ENCODE measurements around the gene VASH2.
"Not testable (repeated sequence)": the region's sequence is repeated elsewhere in the genome, so short reads cannot be mapped to it uniquely, and the experiment has no call there.

The VASH2 gene

DNA sequence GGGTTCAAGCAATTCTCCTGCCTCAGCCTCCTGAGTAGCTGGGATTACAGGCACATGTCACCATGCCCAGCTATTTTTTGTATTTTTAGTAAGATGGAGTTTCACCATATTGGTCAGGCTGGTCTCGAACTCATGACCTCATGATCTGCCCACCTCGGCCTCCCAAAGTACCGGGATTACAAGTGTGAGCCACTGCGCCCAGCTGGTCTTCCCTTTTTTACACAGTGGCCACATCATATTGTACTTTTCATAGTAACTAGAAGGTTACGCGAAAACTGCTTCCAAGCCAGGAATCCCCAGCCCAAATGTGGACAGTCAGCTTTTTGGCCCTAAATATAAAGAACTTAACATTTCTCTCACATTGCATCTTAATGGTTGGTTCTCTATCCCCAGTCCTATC lies 4.2 kb downstream of the VASH2 start:
- no peak overlapping the region for H3K4me3 ChIP-seq (ENCODE audit: low read depth, low read length)

DNA sequence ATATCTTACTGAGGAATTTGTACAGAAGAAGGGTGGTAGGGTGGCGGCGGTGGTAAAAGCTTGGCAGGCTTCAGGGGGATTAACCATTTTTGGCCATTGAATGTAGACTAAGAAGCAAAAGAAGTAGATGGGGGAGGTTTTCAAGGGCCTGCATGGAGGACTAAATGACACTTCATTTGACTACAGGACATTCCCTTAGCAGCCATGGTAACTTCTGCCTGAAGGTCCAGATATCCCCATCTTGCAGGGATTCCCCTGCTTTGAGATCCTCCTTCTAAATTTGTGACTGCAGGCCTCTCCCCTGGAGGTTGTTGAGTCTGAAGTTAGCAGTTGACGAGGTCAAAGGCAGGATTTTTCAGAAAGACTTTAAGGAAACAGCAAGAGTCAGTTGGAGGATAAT lies 4.8 kb downstream of the VASH2 start:
- H3K4me3 ChIP-seq (ENCODE audit: low read depth, low read length) = no peak overlapping the region

DNA sequence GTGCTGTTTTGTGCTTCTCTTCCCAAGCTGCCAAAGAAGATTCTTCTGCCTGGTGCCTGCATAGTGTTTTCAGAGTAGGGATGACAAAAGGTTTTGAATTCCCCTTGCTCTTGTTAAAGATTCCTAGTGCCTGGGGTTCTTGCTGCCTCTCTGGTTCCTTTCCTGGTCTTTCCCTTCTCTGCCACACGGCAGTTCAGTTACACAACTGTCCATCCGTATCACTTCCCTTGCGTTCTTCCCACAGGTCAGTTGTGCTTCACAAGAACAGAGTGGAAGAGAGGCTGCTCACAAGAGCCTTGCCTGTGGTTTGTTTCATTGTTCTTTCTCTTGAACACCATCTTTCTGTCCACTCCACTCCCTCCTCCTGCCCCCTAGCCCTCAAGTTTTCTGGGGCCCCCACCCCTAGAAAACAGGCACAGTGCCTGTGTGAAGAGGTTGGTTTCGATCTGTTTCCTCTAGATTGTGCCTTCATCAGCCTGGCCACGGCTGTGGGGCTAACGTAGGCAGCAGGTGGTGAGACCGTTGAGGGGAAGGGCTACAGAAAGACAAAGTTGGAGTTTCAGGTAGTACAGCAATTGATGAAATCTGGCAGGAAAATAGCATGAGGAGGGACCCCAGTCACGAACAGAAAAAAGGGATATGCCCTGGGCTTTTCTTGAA lies 5.8 kb downstream of the VASH2 start:
- H3K4me3 ChIP-seq (ENCODE audit: low read depth, low read length) = no peak overlapping the region

DNA sequence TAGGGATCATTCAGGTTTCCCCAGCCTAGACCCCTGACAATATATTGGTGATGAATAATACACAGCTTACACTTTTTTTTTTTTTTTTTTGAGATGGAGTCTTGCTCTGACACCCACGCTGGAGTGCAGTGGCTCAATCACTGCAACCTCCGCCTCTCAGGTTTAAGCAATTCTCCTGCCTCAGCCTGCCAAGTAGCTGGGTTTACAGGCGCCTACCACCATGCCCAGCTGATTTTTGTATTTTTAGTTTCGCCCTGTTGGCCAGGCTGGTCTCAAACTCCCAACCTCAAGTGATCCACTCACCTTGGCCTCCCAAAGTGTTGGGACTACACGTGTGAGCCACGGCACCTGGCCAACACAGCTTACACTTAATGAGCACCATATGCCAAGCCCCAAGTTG lies 7.2 kb downstream of the VASH2 start:
- H3K4me3 ChIP-seq (ENCODE audit: low read depth, low read length) = no peak overlapping the region

DNA sequence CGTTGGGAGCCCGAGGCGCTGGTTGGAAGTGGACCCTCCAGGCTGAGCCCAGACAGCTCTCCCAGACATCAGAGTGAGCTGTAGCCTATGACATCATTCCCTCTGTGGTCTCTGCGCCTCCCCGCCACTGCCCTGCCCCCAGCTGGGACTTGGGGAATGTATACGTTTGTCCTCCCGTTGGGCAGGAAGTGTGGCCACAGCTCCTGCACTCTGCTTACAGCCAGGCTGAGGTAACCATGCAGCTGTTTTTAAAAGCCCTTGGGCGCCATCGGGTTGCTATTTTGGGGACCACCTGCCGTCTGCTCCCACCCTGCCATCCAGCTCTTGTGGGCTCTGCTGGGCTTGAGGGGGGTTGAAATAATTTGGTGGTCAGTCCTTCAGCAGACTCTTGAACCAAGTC lies 7.8 kb downstream of the VASH2 start:
- no peak overlapping the region for H3K4me3 ChIP-seq (ENCODE audit: low read depth, low read length)

DNA sequence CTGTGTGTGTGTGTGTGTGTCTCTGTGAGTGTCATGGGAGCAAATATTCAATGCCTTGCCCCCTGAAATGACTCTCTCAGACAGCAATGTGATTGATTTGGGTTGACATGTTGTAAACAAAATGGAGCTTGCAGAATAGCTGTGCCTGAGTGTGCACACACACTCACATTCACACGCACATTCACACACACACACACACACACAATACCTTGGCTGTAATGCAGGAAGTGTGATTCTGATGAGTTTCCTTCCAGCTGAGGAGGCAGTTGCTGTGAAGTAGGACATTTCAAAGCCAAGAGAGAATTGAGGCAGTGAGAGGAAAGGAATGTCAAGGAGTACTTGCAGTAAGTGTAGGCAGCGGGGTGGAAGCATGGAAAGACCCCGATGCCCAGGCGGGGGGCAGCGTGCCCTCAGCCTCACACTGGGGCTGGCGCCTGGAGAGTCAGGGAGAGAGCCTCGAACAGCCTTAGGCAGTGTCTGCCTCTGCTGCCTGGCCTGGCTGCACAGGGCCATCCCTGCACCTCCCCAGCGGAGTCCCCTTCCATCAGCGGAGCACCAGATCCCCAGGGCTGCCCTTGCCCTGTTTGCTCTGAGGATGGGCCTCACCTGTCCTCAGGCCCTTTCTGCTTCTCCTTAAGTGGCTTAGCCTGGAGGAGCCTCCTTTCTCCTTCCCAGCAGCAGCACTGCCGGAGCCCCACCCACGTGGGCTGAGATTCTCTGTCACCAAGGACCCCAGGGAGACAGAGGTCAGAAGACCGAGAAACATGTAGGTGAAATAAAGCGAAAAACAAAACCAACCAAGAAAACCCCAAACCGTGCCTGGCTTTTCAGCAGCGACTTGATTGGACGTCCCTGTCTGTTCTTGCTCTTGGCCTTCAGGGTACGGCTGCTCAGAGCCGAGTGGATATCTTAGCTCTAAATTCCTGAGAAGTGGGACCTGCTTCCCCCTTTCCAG lies 9.2 kb downstream of the VASH2 start:
- H3K4me3 ChIP-seq (ENCODE audit: low read depth, low read length) = no peak overlapping the region

DNA sequence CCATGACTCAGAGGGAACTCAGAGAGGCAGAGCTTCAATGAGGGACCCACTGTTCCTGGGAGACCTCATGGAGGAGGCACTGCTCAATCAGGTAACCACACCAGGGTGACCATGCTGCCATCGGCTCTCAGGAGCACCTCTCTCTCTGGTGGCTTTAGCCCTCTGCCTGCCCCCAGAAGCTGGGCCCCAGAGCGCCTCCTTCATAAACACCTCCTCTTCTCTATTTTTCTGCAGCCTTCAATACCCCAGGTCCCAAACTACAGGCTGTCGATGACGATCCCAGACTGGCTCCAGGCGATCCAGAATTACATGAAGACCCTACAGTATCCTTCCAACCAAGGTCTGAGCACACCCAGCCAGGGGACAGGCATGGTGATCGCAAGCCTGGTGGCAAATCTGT lies 10.6 kb downstream of the VASH2 start:
- no peak overlapping the region for H3K4me3 ChIP-seq (ENCODE audit: low read depth, low read length)

DNA sequence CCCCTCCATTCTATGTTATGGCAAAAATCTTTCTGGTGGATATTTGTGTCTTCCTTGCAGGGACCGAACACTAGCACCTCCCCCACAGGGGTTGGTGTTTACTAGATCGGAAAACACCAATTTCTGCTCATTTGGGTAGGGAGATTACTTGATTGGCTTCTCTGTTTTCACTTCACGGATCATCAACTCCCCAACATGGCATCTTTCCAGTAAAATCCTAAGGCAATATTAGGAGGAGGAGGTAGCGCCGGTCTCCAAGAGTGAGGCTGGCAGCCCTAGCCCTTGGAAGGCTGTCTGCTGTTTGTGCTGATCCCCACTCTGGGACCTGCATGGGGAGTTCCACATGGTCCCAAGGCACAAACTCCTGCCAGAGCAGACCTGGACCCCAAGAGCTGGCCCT lies 12.2 kb downstream of the VASH2 start:
- H3K4me3 ChIP-seq (ENCODE audit: low read depth, low read length) = no peak overlapping the region

DNA sequence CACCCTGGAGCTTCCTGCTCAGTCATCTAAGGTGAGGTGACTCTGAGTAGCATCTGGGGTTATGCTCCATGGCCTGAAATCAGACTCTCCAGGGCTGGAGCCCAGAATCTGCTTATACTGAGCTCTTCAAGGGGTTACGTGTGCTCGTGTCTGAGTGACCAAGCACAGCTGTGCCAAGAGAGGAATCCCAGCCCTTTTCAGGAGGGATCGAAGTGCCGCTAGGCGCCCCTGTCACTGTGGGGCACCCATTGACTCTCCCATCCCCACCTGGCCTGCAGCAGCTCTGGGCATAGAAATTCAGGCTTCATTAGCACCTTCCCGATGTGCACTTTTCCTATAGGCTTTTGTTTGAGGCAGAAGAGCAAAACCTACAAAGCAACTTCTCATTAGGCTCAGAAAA lies 13.8 kb downstream of the VASH2 start:
- H3K4me3 ChIP-seq (ENCODE audit: low read depth, low read length) = no peak overlapping the region

DNA sequence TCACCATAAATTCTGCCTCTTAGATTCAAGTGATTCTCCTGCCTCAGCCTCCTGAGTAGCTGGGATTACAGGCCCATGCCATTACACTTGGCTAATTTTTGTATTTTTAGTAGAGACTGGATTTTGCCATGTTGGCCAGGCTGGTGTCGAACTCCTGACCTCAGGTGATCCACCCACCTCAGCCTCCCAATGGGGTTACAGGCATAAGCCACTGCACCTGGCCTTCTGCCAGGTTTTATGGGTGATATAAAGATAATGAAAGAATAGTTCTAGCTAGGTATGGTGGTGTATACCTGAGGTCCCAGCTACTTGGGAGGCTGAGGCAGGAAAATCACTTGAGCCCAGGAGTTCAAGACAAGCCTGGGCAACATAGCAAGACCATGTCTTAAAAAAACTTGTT lies 14.7 kb downstream of the VASH2 start:
- not testable (repeated sequence) for H3K4me3 ChIP-seq (ENCODE audit: low read depth, low read length)

DNA sequence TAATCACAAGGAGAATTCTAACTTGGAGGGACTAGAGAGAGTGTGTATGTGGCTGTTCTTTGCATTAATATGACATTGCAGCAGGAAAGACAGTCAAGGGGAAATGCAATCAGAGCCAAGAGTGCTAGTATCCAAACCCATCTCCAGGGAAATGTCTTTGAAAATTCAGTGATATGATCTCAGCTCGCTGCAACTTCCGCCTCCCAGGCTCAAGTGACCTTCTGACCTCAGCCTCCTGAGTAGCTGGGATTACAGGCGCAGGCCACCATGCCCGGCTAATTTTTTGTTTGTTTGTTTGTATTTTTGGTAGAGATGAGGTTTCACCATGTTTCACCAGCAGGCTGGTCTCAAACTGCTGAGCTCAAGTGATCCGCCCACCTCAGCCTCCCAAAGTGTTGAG lies 16.3 kb downstream of the VASH2 start:
- H3K4me3 ChIP-seq (ENCODE audit: low read depth, low read length) = no peak overlapping the region

DNA sequence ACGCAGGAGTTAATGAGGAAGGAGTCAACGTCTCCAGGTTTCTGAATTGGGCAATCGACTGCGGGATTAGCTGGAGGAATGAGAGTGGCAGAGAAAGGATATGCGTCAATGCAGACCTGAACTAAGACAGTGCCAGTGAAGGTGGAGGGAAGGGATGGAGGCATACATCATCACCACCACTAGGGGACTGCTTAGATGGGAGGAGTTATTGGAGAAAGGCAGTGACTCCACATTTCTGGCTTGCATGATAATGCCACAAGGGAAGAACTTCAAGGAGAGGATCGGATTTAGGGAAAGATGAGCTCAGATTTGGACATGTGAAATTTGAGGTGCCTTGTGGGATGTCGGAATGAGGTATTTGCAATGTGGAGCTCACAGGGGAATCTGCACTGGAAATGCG lies 17.5 kb downstream of the VASH2 start:
- H3K4me3 ChIP-seq (ENCODE audit: low read depth, low read length) = no peak overlapping the region

DNA sequence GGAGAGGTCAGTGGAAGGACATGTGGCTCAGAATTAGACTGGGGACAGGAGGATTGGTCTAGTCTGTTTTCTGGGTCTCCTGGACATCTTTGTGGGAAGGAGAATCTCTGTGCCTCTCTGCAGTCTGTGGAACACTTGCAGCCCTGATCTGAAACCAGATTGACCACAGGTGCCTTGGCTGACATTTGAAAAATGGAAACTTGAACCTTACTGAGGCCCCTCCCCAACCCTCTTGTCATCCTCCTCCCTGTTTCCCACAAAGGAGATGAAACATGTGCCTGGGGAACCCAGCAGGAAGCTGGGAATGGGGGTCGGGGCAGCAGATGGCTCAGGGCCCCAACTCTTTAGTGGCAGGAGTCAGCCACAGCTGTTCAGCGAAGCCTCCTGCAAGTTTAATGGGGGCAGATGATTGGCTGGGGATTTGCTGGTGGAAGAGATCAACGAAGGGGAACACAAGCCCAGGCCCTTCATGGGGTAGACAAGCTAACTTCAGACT lies 18.1 kb downstream of the VASH2 start:
- H3K4me3 ChIP-seq (ENCODE audit: low read depth, low read length) = no peak overlapping the region

DNA sequence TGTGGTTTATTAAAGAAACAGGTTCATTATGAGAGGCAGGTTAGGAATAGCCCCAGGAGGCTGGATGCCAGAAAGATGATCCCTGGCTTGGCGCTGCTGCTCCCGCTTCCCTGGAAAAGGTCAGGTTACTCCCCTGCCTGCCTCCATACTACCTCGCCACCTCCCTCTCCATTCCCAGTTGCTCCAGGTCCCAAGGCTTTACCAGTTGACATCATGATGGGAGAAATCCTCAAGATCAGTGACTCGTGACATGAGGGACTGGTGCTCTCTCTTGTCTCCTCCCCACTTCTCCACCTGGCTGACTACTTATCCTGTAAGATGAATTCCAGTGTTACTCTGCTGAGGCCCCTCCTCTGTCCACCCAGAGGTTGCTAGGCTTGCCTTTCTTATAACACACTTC lies 19.7 kb downstream of the VASH2 start:
- H3K4me3 ChIP-seq (ENCODE audit: low read depth, low read length) = no peak overlapping the region

DNA sequence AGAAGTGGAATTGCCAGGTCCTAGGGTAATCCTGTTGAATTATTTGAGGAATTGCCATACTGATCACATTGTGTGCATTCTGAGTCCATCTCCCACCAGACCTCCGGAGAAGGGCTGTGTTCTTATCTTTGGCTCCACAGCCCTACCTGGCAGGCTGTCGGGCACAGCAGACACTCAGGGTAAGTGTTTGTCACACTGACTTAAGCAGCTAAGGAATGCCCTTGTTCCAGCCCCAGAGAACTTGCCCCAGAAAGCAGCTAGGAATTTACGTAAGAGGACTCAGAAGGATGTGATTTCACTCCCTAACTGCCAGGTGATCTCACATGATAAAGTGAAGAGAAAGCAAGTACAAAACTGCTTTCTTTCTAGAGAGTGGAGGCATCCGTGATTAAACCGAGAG lies 21.0 kb downstream of the VASH2 start:
- H3K4me3 ChIP-seq (ENCODE audit: low read depth, low read length) = no peak overlapping the region

DNA sequence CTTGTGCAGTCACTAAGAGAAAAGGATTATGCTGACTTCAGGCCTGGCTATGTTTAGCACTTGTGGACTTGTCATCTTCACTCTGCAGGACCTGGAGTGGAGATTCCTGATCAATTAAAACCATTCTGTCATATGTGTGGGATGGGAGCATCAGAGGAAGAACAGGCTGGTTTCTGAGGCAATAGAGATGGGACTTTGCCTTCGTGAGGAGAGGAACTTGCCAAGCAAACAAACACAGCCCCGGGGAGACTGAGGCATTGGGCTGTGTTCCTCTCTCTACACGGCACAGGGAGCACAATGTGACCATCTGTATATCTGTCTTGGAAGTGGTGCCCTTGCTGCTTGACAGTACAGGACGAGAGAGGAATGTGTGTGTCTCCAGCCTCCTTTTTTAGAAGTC lies 23.1 kb downstream of the VASH2 start:
- no peak overlapping the region for H3K4me3 ChIP-seq (ENCODE audit: low read depth, low read length)

DNA sequence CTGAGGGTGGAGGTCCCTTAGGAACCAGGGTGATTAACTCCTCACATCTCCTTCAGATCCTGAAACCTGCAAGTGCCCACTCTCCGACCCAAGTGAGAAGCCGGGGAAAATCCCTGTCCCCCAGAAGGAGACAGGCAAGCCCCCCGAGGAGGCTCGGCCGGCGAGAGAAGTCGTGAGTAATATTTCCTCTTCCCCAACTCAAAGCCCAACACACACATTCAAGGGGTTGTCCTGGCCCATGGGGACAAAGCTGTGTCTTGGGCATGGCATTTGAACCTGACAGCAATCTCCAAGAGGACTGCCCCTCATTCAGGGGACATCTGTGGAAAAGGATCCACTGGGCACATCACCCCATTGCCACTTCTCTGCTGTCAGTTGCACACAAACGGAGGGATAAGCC lies 23.6 kb downstream of the VASH2 start:
- no peak overlapping the region for H3K4me3 ChIP-seq (ENCODE audit: low read depth, low read length)

DNA sequence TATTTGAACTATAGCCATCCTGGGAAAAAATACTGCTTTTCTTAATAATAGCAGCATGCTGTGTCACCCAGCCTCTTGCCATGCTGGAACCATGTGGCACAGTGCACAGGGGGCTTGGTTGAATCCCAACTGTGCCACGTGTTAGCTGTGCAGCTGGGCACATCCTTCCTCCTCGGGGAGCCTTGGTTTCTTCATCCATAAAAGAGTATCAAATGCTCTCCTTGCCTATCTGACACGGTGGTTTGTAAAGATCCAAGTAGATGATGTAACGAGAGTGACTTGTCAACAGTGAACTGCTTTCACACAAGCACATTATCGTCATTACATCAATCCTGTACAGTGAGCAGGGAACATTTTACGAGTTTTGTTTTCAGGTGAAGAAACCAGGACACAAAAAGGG lies 24.4 kb downstream of the VASH2 start:
- no peak overlapping the region for H3K4me3 ChIP-seq (ENCODE audit: low read depth, low read length)

DNA sequence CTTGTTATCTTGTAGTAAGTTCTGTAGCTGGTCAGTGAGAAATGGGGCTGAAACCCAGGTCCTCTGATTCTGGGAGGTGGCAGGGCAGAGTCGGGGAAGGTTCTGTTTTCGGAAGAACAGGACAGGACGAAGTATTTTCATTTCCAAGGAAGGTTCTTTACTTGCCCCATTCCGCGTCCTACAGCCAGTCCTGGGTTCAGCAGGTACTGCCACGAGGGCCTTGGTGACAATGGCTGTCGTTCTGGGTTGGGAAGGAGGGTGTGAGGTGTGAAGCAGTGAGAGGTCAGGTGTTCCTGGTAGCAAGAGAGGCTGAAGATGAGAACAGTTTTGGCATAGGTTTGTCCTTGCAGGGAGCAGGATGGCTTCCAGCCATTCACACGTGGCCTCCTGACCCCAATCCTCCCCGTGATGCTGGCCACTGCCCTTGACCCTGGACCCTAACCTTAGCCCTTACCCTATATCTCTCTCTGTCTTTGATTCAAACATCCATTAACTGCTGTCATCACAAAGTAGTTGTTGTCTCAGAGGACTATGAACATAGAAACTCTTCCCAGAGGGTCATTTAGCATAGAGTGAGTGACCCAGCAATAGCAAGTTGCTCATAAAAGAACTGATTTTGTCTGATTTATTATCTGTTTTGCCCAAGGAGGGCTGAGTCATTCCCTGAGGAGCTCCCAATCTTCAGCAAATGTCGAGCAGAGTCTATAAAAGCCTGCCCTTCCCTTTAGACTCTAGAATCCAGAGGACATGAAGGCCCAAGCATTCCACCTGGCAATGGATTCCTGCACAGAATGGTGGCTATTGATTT lies 25.0 kb downstream of the VASH2 start:
- no peak overlapping the region for H3K4me3 ChIP-seq (ENCODE audit: low read depth, low read length)

DNA sequence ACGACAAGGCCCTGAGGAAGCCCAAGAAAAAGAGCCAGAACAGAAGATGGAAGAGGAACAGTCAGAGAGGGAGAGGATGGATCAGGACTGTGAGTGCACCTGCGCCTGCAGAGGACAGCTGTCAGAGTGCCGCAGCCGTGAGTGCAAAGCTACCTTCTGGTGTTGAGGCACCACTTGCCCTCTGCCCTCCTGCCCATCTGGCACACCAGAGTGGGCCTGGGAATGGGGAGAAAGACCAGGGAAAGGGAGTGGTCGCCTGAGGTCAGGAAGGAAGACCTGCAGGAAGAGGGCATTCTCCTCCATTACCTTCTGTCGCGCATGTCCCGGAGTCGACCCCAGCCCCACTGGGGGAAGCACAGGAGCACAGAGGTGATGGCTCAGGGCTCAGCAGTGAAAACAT lies 26.2 kb downstream of the VASH2 start:
- no peak overlapping the region for H3K4me3 ChIP-seq (ENCODE audit: low read depth, low read length)

Measured in iPS-11a (cell line).